HG02938 (cell line): ENCODE measurements around the gene RBM47.
"Not testable (repeated sequence)": the region's sequence is repeated elsewhere in the genome, so short reads cannot be mapped to it uniquely, and the experiment has no call there.

Experiments
- ATAC-seq: cut with Tn5 transposase; IDR thresholded peaks from one replicate; pipeline ENCODE4 v1.9.1; 2021; ENCODE audit warnings: mild to moderate bottlenecking, moderate library complexity; ENCODE audit not compliant: unreplicated experiment

RBM47 gene

GRCh38 chr4:40544221-40544620, 85.4 kb downstream of the RBM47 start:
- ATAC-seq = no peak

DNA sequence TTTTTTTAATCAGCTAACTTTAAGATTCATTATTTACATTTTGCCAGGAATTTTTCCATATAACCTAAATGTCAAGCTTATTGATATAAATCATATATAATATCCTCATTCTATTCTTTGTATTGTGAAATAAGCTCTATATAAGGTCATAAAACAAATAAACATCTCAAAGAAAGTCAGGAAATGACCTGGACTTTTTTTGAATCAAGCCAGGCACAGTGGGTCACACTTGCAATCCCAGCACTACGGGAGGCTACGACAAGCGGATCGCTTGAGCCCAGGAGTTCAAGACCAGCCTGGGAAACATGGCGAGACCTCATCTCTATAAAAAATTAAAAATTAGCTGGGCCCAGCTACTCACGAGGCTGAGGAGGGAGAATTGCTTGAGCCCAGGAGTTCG, 88.9 kb downstream of the RBM47 start:
- ATAC-seq = no peak

DNA sequence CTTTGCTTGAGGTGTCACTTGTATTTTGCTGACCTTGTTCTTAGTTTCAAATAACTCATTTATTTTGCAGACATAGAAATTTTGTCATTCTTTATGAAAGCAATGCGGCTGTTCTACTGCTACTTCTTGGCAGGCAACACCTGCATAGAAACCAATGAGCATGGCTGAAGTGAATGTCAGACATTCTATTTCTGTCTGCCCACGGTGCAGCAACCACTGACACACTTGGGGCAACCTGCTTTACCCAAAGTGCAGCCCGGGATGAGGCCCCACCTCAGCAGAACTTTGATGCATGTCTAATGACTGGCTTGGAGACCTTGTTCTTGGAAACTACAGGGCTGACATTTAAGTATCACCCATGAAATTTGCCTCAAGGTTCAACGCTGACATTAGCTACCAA, 93.6 kb downstream of the RBM47 start:
- peak; percentile 67 for ATAC-seq

DNA sequence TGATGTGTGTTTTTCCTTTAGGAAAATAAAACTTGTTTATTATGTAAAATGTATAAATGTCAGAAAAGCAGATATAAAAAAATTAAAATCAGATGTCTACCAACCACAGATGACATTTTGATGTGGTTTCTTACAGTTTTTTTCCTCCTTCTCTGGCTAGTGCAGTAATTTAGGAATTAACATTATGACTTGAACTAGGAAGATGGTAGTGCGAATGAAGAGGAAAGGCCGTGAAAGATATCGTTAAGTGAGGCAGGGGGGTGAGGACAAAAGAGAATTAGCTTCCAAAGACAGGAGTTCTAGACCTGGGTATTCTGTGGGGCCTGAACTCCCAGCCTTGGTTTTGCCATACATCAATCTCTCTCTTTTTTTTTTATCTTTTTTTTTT, 98.0 kb downstream of the RBM47 start:
- no peak for ATAC-seq

- no peak for ATAC-seq
Observed at GRCh38 chr4:40530961-40531635, 98.6 kb downstream of the RBM47 start.

- ATAC-seq = no peak
Observed at GRCh38 chr4:40526741-40527140, 102.9 kb downstream of the RBM47 start.

GRCh38 chr4:40525752-40526598, 103.7 kb downstream of the RBM47 start:
- no peak for ATAC-seq

GRCh38 chr4:40524366-40525041, 105.2 kb downstream of the RBM47 start:
- ATAC-seq = no peak

- ATAC-seq = no peak
Observed at GRCh38 chr4:40523581-40523980, 106.1 kb downstream of the RBM47 start.

- ATAC-seq = no peak
Observed at GRCh38 chr4:40521957-40522356, 107.7 kb downstream of the RBM47 start.

GRCh38 chr4:40520533-40520932, 109.1 kb downstream of the RBM47 start:
- no peak for ATAC-seq

- not testable (repeated sequence) for ATAC-seq
Observed at GRCh38 chr4:40517081-40517480, 112.6 kb downstream of the RBM47 start.

DNA sequence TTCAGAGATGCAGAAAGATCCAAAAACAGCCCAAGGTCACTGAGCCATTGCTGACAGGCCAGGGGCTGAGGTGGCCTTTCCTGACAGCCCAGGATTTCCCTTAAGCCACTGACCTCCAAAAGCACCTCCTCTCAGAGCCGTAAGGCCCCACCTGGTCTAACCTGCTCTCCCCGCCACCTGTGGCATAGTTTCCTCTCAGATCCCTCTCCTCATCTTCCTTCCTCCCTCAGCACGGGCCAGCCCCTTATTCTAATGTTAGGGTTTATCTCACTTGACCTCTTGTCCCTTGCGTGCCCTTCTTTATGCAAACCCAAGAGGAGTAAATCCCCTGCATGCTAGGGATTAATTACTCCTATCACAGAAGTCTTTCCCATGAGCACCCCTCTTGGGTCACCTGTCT, 113.0 kb downstream of the RBM47 start:
- no peak for ATAC-seq

GRCh38 chr4:40515398-40516293, 114.0 kb downstream of the RBM47 start:
- ATAC-seq = peak; percentile 88

- no peak for ATAC-seq
Observed at GRCh38 chr4:40515037-40515397, 114.6 kb downstream of the RBM47 start.

- ATAC-seq = no peak
Observed at GRCh38 chr4:40514497-40514951, 115.1 kb downstream of the RBM47 start.

DNA sequence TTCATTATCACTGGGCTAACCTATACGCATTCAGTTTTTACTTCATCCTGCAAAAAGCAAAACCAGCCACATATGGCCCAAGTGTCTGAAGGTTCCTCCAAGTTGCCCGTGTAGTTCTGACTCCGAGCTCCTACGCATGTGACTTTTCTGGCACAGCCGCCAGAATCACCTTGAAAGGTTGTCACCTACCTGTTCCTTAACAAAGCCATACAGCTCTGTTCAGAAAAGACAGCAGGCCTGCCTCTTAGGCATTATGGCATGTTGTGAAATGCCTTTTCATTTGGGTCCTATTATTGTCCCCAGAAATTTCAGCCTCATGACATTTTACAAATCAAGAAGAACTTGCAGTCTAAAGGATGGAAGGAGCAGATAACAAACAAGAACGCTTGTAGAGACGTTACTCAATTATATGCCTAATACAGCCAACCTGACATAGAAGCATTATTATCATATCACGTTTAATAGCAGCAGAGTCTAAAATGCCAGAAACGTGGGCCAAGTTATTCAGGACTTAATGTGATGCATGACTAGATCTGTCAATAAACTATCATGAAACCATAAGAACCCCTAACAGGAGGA, 118.5 kb downstream of the RBM47 start:
- no peak for ATAC-seq

DNA sequence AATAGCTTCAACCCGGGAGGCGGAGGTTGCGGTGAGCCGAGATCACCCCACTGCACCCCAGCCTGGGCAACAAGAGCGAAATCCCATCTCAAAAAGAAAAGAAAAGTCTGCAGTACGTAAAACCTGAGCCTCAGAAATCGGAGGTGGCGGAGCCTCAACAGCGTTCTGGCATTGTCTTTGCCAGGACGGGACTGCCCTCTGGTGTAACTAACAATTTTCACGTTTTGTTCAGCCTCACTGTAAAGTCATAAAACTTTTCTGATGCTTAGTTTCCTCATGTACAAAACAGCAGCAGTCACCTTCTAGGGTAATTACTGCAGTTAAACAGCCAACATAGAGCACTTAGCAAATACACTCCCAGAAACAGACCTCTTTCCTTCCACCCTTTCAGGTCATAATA, 121.7 kb downstream of the RBM47 start:
- no peak for ATAC-seq

DNA sequence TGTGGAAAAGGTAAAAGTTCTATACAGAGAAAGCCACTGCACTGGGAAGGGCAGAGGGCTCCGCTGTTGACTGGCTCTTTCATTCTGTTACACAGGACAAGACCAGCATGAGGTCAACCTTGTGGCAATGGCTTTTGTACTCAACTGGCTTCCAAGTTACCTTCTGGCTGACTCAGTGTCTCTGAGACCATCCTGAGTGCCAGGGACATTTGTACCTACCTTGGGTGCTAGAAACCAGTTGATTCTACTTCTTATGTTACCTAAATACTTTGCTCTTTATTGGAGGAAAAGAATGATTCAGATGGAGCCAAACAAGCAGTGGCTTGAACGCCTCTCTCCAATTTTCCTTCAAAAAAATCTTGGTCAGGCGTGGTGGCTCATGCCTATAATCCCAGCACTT, 123.2 kb downstream of the RBM47 start:
- no peak for ATAC-seq

- no peak for ATAC-seq
Observed at GRCh38 chr4:40506066-40506465, 123.6 kb downstream of the RBM47 start.
